SK-N-SH (cell line): ENCODE results near the gene ZG16. TPM values are rescaled to one million over a fixed set of nuclear protein-coding genes. Genes with fewer than 3 reads are reported as not detected.

Source experiments
- CTCF ChIA-PET: fragments of 300-600, 350-600 bp; formaldehyde crosslinking; extraction: SDS; loops from one replicate; lab custom pipeline; 2021; lab: Yijun Ruan, JAX
- POLR2A ChIA-PET: fragments of 350-600 bp; sonication (Branson Sonifier 250); formaldehyde crosslinking; extraction: SDS; loops from one replicate; lab custom pipeline; 2020; ENCODE audit warnings: antibody characterized with exemption, inconsistent platforms; lab: Yijun Ruan, JAX
- DNase-seq: peaks from one replicate; pipeline ENCODE4 v3.0.0; 2012
- H2AFZ ChIP-seq: fragments of 200-600 bp; sonication (generic); 2 replicates; pipeline ENCODE4 v1.8.1; 2016; ENCODE audit warnings: antibody characterized with exemption, mild to moderate bottlenecking, low read depth
- H3F3A ChIP-seq: fragments of 200-600 bp; sonication (generic); replicated peaks from 2 replicates; pipeline ENCODE3; 2016; ENCODE audit warnings: antibody characterized with exemption, mild to moderate bottlenecking; ENCODE audit not compliant: insufficient read depth
- H3K27ac ChIP-seq, 2 experiments: fragments of 200-500 bp in 1 of 2; fragments of 200-600 bp in 1 of 2; sonication (Bioruptor generic) in 1 of 2; sonication (generic), shearing (Covaris generic) in 1 of 2; 2 replicates each; pipeline versions ENCODE4 v1.5.1 to v1.6.1; 2014 to 2016; ENCODE audit warnings: low read depth in 2 of 2, inconsistent platforms in 1 of 2, low read length in 1 of 2, mild to moderate bottlenecking in 1 of 2, mixed read lengths in 1 of 2
- H3K27me3 ChIP-seq: fragments of 200-600 bp; sonication (generic), shearing (Covaris generic); 2 replicates; pipeline ENCODE4 v1.6.1; 2016; ENCODE audit warnings: mixed run types; ENCODE audit not compliant: insufficient read depth
- H3K36me3 ChIP-seq, 2 experiments: fragments of 200-500 bp in 1 of 2; fragments of 200-600 bp in 1 of 2; sonication (Bioruptor generic) in 1 of 2; sonication (generic) in 1 of 2; replicated peaks in 1 of 2; 2 replicates each; pipeline versions ENCODE3 to v1.5.1; 2014 to 2016; ENCODE audit warnings: low read length in 1 of 2, mild to moderate bottlenecking in 1 of 2; ENCODE audit not compliant: insufficient read depth in 2 of 2, control insufficient read depth in 1 of 2
- H3K4me1 ChIP-seq, 2 experiments: fragments of 200-500 bp in 1 of 2; fragments of 200-600 bp in 1 of 2; sonication (Bioruptor generic) in 1 of 2; sonication (generic), shearing (Covaris generic) in 1 of 2; 2 replicates each; pipeline versions ENCODE4 v1.5.1 to v1.6.1; 2014 to 2016; ENCODE audit warnings: low read depth in 1 of 2, low read length in 1 of 2, mixed run types in 1 of 2; ENCODE audit not compliant: insufficient read depth in 2 of 2, control insufficient read depth in 1 of 2
- H3K4me2 ChIP-seq: fragments of 200-600 bp; sonication (generic), shearing (Covaris generic); 2 replicates; pipeline ENCODE4 v1.6.1; 2017; ENCODE audit warnings: mixed run types
- H3K4me3 ChIP-seq, 2 experiments: fragments of 200-500 bp in 1 of 2; fragments of 200-600 bp in 1 of 2; sonication (Bioruptor generic) in 1 of 2; sonication (generic), shearing (Covaris generic) in 1 of 2; 2 replicates each; pipeline versions ENCODE4 v1.5.1 to v1.8.1; 2014 to 2016; ENCODE audit warnings: low read depth in 2 of 2, inconsistent platforms in 1 of 2, low read length in 1 of 2, mild to moderate bottlenecking in 1 of 2, mixed read lengths in 1 of 2, moderate library complexity in 1 of 2
- H3K79me2 ChIP-seq: fragments of 200-600 bp; sonication (generic); 2 replicates; pipeline ENCODE4 v1.8.1; 2017; ENCODE audit warnings: mild to moderate bottlenecking; ENCODE audit not compliant: insufficient read depth
- H3K9ac ChIP-seq: fragments of 200-600 bp; sonication (generic); 2 replicates; pipeline ENCODE4 v1.6.1; 2017; ENCODE audit warnings: mixed run types
- H3K9me2 ChIP-seq: fragments of 200-600 bp; sonication (generic); 2 replicates; pipeline ENCODE4 v1.6.1; 2017; ENCODE audit warnings: mixed run types
- H3K9me3 ChIP-seq: fragments of 200-600 bp; sonication (generic); 2 replicates; pipeline ENCODE4 v1.6.1; 2017; ENCODE audit warnings: mixed run types, mild to moderate bottlenecking, moderate library complexity
- H4K20me1 ChIP-seq: fragments of 200-600 bp; sonication (generic); 2 replicates; pipeline ENCODE4 v1.6.1; 2017; ENCODE audit warnings: mild to moderate bottlenecking, mixed run types; ENCODE audit not compliant: insufficient read depth
- CHD2 ChIP-seq: fragments of 150-350 bp; IDR thresholded peaks from 2 replicates; pipeline ENCODE4 v1.6.1; 2018; ENCODE audit warnings: low read length; ENCODE audit not compliant: partially characterized antibody
- CTCF ChIP-seq: fragments of 200-600 bp; sonication (generic); IDR thresholded peaks from 2 replicates; pipeline ENCODE4 v1.6.1; 2017; ENCODE audit warnings: antibody characterized with exemption, mild to moderate bottlenecking, moderate library complexity
- ELF1 ChIP-seq: IDR thresholded peaks from 2 replicates; pipeline ENCODE4 v1.4.0; 2012
- EP300 ChIP-seq, 2 experiments: IDR thresholded peaks; 2 replicates each; pipeline versions ENCODE4 v1.4.0 to v1.6.1; 2012; ENCODE audit warnings: borderline replicate concordance in 1 of 2, low read depth in 1 of 2, low read length in 1 of 2
- FOXJ3 ChIP-seq: sonication (generic); formaldehyde crosslinking; IDR thresholded peaks from 2 replicates; pipeline ENCODE4 v1.5.1; 2020; ENCODE audit warnings: mild to moderate bottlenecking, missing genetic modification reagents
- FOXM1 ChIP-seq: IDR thresholded peaks from 2 replicates; pipeline ENCODE4 v1.4.0; 2012; ENCODE audit warnings: low read depth, mild to moderate bottlenecking
- GABPA ChIP-seq: IDR thresholded peaks from 2 replicates; pipeline ENCODE4 v1.4.0; 2012; ENCODE audit warnings: low read depth, mild to moderate bottlenecking
- GATA2 ChIP-seq: sonication (generic); formaldehyde crosslinking; IDR thresholded peaks from 2 replicates; pipeline ENCODE4 v1.5.0; 2020; ENCODE audit warnings: mild to moderate bottlenecking, missing genetic modification reagents
- IRF3 ChIP-seq: fragments of 150-350 bp; IDR thresholded peaks from 2 replicates; pipeline ENCODE4 v1.6.1; 2016; ENCODE audit warnings: mild to moderate bottlenecking, low read depth, low read length
- JUND ChIP-seq: IDR thresholded peaks from 2 replicates; pipeline ENCODE4 v1.4.0; 2012
- MEF2A ChIP-seq: IDR thresholded peaks from 2 replicates; pipeline ENCODE4 v1.4.0; 2012; ENCODE audit warnings: low read depth, borderline replicate concordance
- NFIC ChIP-seq: IDR thresholded peaks from 2 replicates; pipeline ENCODE4 v1.4.0; 2012; ENCODE audit warnings: borderline replicate concordance
- NRF1 ChIP-seq: IDR thresholded peaks from 2 replicates; pipeline ENCODE4 v1.6.1; 2012; ENCODE audit warnings: low read depth, mild to moderate bottlenecking, low read length
- PBX3 ChIP-seq: IDR thresholded peaks from 2 replicates; pipeline ENCODE4; 2012
- RAD21 ChIP-seq: IDR thresholded peaks from 2 replicates; pipeline ENCODE4 v1.6.1; 2012; ENCODE audit warnings: mild to moderate bottlenecking, low read length
- REST ChIP-seq: IDR thresholded peaks from 2 replicates; pipeline ENCODE4 v1.6.1; 2012; ENCODE audit warnings: mild to moderate bottlenecking, low read depth, low read length, moderate library complexity
- RFX5 ChIP-seq: IDR thresholded peaks from 2 replicates; pipeline ENCODE4 v1.6.1; 2012; ENCODE audit warnings: mild to moderate bottlenecking, improper control_type of control experiment, low read length
- SIN3A ChIP-seq: IDR thresholded peaks from 2 replicates; pipeline ENCODE4 v1.6.1; 2012; ENCODE audit warnings: low read depth, mild to moderate bottlenecking, low read length, moderate library complexity, borderline replicate concordance
- SMC3 ChIP-seq: IDR thresholded peaks from 2 replicates; pipeline ENCODE4 v1.6.1; 2012; ENCODE audit warnings: low read depth, low read length, improper control_type of control experiment
- TAF1 ChIP-seq: IDR thresholded peaks from 2 replicates; pipeline ENCODE4 v1.6.1; 2012; ENCODE audit warnings: low read depth, mild to moderate bottlenecking, low read length, moderate library complexity, borderline replicate concordance
- TCF12 ChIP-seq: IDR thresholded peaks from 2 replicates; pipeline ENCODE4 v1.4.0; 2012
- TEAD4 ChIP-seq: IDR thresholded peaks from 2 replicates; pipeline ENCODE4 v1.4.0; 2012; ENCODE audit warnings: mild to moderate bottlenecking, borderline replicate concordance; ENCODE audit not compliant: insufficient read depth
- YY1 ChIP-seq: IDR thresholded peaks from 2 replicates; pipeline ENCODE4 v1.4.0; 2012; ENCODE audit warnings: low read depth, mild to moderate bottlenecking
- WGBS: methylation state at CpG from one replicate; pipeline ENCODE4 v1.1.6; 2017; ENCODE audit warnings: low lambda C conversion rate; 5-methylcytosine and 5-hydroxymethylcytosine counted together
- polyA plus RNA-seq, 3 experiments: library from polyadenylated mRNA; depleted of rRNA; stranded (reverse); fragments of >200 nt; gene quantifications; 2 replicates each; pipeline ENCODE4 v1.2.3, GENCODE V29; 2012

Gene ZG16
- polyA plus RNA-seq, 1 of the 3 experiments (the other 2 are of a cell fraction) = not detected

GRCh38 chr16:29761882-29762281 lies 16.2 kb upstream of the ZG16 start:
- no peaks in the 10 kb centered on the region for H3K79me2 ChIP-seq
- no peaks in the 10 kb centered on the region for H3K27me3 ChIP-seq
- no peaks in the 10 kb centered on the region for H4K20me1 ChIP-seq
- H3K36me3 ChIP-seq = no peaks in the 10 kb centered on the region
- no peak overlapping the region for H3K4me2 ChIP-seq
- ChIA-PET POLR2A (no interaction called here), CTCF (no interaction called here)
- no peak overlapping the region for H2AFZ ChIP-seq
- no peaks in the 10 kb centered on the region for H3K9me3 ChIP-seq
- TF ChIP-seq RAD21 = no peak
- no peak for TF ChIP-seq GABPA
- no peak for TF ChIP-seq NRF1
- TF ChIP-seq JUND = no peak
- no peak for TF ChIP-seq RFX5
- no peak for TF ChIP-seq SMC3
- no peak for TF ChIP-seq CHD2
- no peak for TF ChIP-seq ELF1
- no peak overlapping the region for H3K9ac ChIP-seq
- H3K4me3 ChIP-seq = no peak overlapping the region
- no peaks in the 10 kb centered on the region for H3K4me1 ChIP-seq
- WGBS = 74% methylated on average over 6 of the region's 6 CpGs
- DNase-seq = no peak
- no peak overlapping the region for H3K27ac ChIP-seq
- no peaks in the 10 kb centered on the region for H3K9me2 ChIP-seq
- no peaks in the 10 kb centered on the region for H3F3A ChIP-seq

GRCh38 chr16:29763326-29763725 lies 14.7 kb upstream of the ZG16 start:
- no peaks in the 10 kb centered on the region for H3K79me2 ChIP-seq
- DNase-seq = no peak
- no peaks in the 10 kb centered on the region for H3K36me3 ChIP-seq
- H3K9ac ChIP-seq = no peak overlapping the region
- no peaks in the 10 kb centered on the region for H3F3A ChIP-seq
- H3K9me3 ChIP-seq = no peaks in the 10 kb centered on the region
- H3K4me2 ChIP-seq = no peak overlapping the region
- 76% methylated on average over 6 of the region's 6 CpGs for WGBS
- ChIA-PET POLR2A (no interaction called here), CTCF (no interaction called here)
- no peaks in the 10 kb centered on the region for H3K9me2 ChIP-seq
- no peak overlapping the region for H3K4me3 ChIP-seq
- no peaks in the 10 kb centered on the region for H3K4me1 ChIP-seq
- no peak for TF ChIP-seq NFIC
- TF ChIP-seq TAF1 = no peak
- TF ChIP-seq TCF12 = no peak
- TF ChIP-seq MEF2A = no peak
- no peak for TF ChIP-seq PBX3
- no peak for TF ChIP-seq IRF3
- no peak for TF ChIP-seq YY1
- no peak for TF ChIP-seq EP300 (IDR thresholded peaks at IDR 0.05; ENCODE audit: borderline replicate concordance in 1 of 2, low read depth in 1 of 2, low read length in 1 of 2)
- TF ChIP-seq GATA2 = no peak
- no peak for TF ChIP-seq FOXJ3
- no peak for TF ChIP-seq CTCF
- TF ChIP-seq TEAD4 = no peak
- TF ChIP-seq FOXM1 = no peak
- no peak for TF ChIP-seq NRF1
- TF ChIP-seq REST = no peak
- no peak for TF ChIP-seq RAD21
- no peak for TF ChIP-seq SIN3A
- H2AFZ ChIP-seq = no peak overlapping the region
- H4K20me1 ChIP-seq = no peaks in the 10 kb centered on the region
- H3K27me3 ChIP-seq = no peaks in the 10 kb centered on the region
- H3K27ac ChIP-seq = no peak overlapping the region
